PC-9 (cell line): ENCODE results near the gene DNM1. TPM values are rescaled to one million over a fixed set of nuclear protein-coding genes. Genes with fewer than 3 reads are reported as not detected.

Experiments used
- BruUV-seq: library from RNA; stranded (reverse); fragments of 400-500 nt; replicated peaks from 2 replicates; lab custom pipeline; 2021; lab: Mats Ljungman, UMichigan
- CTCF ChIA-PET: fragments of 300-600 bp; sonication (Branson Sonifier 250); formaldehyde crosslinking; loops from one replicate; lab custom pipeline; 2022; ENCODE audit warnings: antibody characterized with exemption; lab: Charles Lee
- POLR2A ChIA-PET: fragments of 300-600 bp; sonication (Branson Sonifier 250); formaldehyde crosslinking; loops from one replicate; lab custom pipeline; 2022; ENCODE audit warnings: antibody characterized with exemption; ENCODE audit not compliant: unreplicated experiment; lab: Charles Lee
- DNase-seq, 2 experiments: peaks; one replicate each; pipeline versions ENCODE4 v3.0.0 to v3.0.0-alpha.2; 2015 to 2022; ENCODE audit warnings: mixed read lengths in 1 of 2
- H2AFZ ChIP-seq: fragments of 200-600 bp; sonication (generic); 2 replicates; pipeline ENCODE4 v1.8.1; 2017; ENCODE audit warnings: antibody characterized with exemption
- H3F3A ChIP-seq: fragments of 200-600 bp; sonication (generic); 2 replicates; pipeline ENCODE4 v1.8.1; 2017; ENCODE audit warnings: antibody characterized with exemption, mild to moderate bottlenecking, low read depth; ENCODE audit not compliant: insufficient read depth
- H3K27ac ChIP-seq: fragments of 200-600 bp; sonication (generic); 2 replicates; pipeline ENCODE4 v1.6.1; 2016; ENCODE audit warnings: mixed run types
- H3K27me3 ChIP-seq: fragments of 200-600 bp; sonication (generic); 2 replicates; pipeline ENCODE4 v1.6.1; 2016; ENCODE audit warnings: low read depth, mixed run types; ENCODE audit not compliant: insufficient read depth
- H3K36me3 ChIP-seq: fragments of 200-600 bp; sonication (generic); 2 replicates; pipeline ENCODE4 v1.6.1; 2016; ENCODE audit warnings: low read depth, mixed run types
- H3K4me1 ChIP-seq: fragments of 200-600 bp; sonication (generic); replicated peaks from 2 replicates; pipeline ENCODE4 v1.6.1; 2016; ENCODE audit warnings: mixed run types; ENCODE audit not compliant: insufficient read depth
- H3K4me2 ChIP-seq: fragments of 200-600 bp; sonication (generic); 2 replicates; pipeline ENCODE4 v1.6.1; 2017; ENCODE audit warnings: mixed run types
- H3K4me3 ChIP-seq: fragments of 200-600 bp; sonication (generic); 2 replicates; pipeline ENCODE4 v1.6.1; 2016; ENCODE audit warnings: mixed run types
- H3K79me2 ChIP-seq: fragments of 200-600 bp; sonication (generic); 2 replicates; pipeline ENCODE4 v1.6.1; 2017; ENCODE audit warnings: low read depth, mixed run types
- H3K9me2 ChIP-seq: fragments of 200-600 bp; sonication (generic); 2 replicates; pipeline ENCODE4 v1.8.1; 2017; ENCODE audit warnings: mild to moderate bottlenecking; ENCODE audit not compliant: insufficient read depth
- H3K9me3 ChIP-seq: fragments of 200-600 bp; sonication (generic); 2 replicates; pipeline ENCODE4 v1.8.1; 2016; ENCODE audit warnings: low read depth; ENCODE audit not compliant: insufficient read depth
- H4K20me1 ChIP-seq: fragments of 200-600 bp; sonication (generic); 2 replicates; pipeline ENCODE4 v1.8.1; 2017; ENCODE audit not compliant: insufficient read depth
- CTCF ChIP-seq: fragments of 200-600 bp; sonication (generic); conservative IDR thresholded peaks from 2 replicates; pipeline ENCODE4 v1.6.1; 2017; ENCODE audit warnings: mixed run types, antibody characterized with exemption, mild to moderate bottlenecking, moderate library complexity
- EZH2 ChIP-seq: fragments of 200-600 bp; sonication (generic); IDR thresholded peaks from 2 replicates; pipeline ENCODE4 v1.8.0; 2017; ENCODE audit warnings: antibody characterized with exemption, low read depth
- intact Hi-C: fragments of 100-400 bp; cut with micrococcal nuclease; formaldehyde crosslinking; loops from one replicate; pipeline ENCODE4 v1.10.0; 2022; ENCODE audit not compliant: unreplicated experiment
- total RNA-seq: library from RNA; stranded (reverse); gene quantifications from 2 replicates; pipeline ENCODE4 v1.2.3, GENCODE V29; 2021

Gene DNM1
- total RNA-seq, 1 experiment from 2014 or later: 134 TPM

GRCh38 chr9:128232528-128233428 is 29.6 kb downstream of the DNM1 start:
- H3K9me2 ChIP-seq: no peaks in the 10 kb centered on the region
- no peaks in the 10 kb centered on the region for H3K27me3 ChIP-seq
- intact Hi-C loops: no loop called here
- no peaks in the 10 kb centered on the region for H3K79me2 ChIP-seq
- no peaks in the 10 kb centered on the region for H3K9me3 ChIP-seq
- TF ChIP-seq CTCF (no peak), EZH2 (no peak)
- no TSS peak for BruUV-seq
- no peaks in the 10 kb centered on the region for H3K4me1 ChIP-seq
- H3K4me2 ChIP-seq: no peak overlapping the region
- H3K4me3 ChIP-seq: no peak overlapping the region
- no peaks in the 10 kb centered on the region for H4K20me1 ChIP-seq
- H3F3A ChIP-seq: no peaks in the 10 kb centered on the region
- ChIA-PET POLR2A (interaction anchor here (0.6 kb wide), 1 partner anchor 223 kb away, joined by 4 read pairs; no protein-coding TSS in a partner anchor), CTCF (no interaction called here)
- H3K36me3 ChIP-seq: no peaks in the 10 kb centered on the region
- no peak overlapping the region for H2AFZ ChIP-seq
- H3K27ac ChIP-seq: no peak overlapping the region
- no peak for DNase-seq

DNA sequence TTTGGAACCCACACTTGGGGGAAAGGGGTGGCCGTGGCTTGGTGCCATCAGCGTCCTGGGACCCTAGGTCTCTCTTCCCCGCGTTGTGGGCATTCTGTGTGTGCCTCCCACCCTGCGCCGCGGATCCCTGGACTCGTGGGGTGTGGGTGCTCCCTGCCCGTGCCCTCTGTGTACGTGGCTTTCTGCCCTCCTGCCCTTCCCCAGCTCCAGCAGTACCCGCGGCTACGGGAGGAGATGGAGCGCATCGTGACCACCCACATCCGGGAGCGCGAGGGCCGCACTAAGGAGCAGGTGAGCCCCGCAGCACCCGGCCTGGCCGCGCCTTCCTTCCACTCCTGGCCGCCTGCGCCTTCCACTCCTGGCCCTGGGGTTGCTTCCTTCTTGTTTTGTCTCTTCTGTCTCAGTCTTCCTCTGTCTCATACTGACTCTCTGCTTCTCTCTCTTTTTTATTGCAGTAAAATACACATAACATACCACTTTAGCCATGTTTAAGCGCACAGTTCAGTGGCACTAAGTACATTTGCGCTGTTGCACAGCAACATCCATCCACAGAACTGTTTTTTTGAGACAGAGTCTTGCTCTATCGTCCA is 30.7 kb downstream of the DNM1 start:
- no peaks in the 10 kb centered on the region for H3K9me2 ChIP-seq
- POLR2A ChIA-PET: no interaction called here
- CTCF ChIA-PET: interaction anchor here (0.6 kb wide), 1 partner anchor 275 kb away, joined by 3 read pairs; no protein-coding TSS in a partner anchor

More for the DNA sequence above, 30.7 kb downstream of the DNM1 start:
- no peaks in the 10 kb centered on the region for H3K36me3 ChIP-seq
- BruUV-seq: no TSS peak
- H4K20me1 ChIP-seq: no peaks in the 10 kb centered on the region
- no peak for DNase-seq
- TF ChIP-seq EZH2: no peak
- no peak for TF ChIP-seq CTCF
- intact Hi-C loops: no loop called here
- H3K9me3 ChIP-seq: no peaks in the 10 kb centered on the region
- no peaks in the 10 kb centered on the region for H3F3A ChIP-seq
- H3K27ac ChIP-seq: no peak overlapping the region
- H3K4me1 ChIP-seq: no peaks in the 10 kb centered on the region
- no peak overlapping the region for H3K4me3 ChIP-seq
- H2AFZ ChIP-seq: no peak overlapping the region
- H3K4me2 ChIP-seq: no peak overlapping the region
- no peaks in the 10 kb centered on the region for H3K27me3 ChIP-seq
- no peaks in the 10 kb centered on the region for H3K79me2 ChIP-seq
